GM19035 (cell line): ENCODE data around the gene OPCML.

Source experiments
- ATAC-seq: cut with Tn5 transposase; IDR thresholded peaks from one replicate; pipeline ENCODE4 v1.9.1; 2021; ENCODE audit not compliant: unreplicated experiment

OPCML gene

GRCh38 chr11:133503776-133504175 is 28.5 kb downstream of the OPCML start:
- ATAC-seq = no peak

DNA sequence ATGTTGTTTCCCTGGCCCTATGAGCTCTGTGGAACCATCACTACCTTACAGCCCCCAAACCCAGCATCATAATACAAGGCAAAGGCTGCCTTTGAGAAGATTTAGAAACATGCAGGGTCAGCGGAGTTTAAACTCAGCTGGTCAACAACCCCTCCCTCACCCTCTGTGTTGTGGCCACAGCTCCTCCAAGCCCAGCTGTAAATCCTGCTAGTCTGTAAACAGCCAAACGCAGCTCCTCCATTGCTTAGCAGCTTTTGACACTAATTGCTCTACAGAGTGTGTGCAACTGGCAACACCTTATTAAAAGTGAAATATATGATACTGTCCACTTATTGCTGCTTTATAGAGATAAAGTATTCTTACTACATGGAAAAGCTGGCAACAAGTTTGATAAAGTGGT is 29.1 kb downstream of the OPCML start:
- no peak for ATAC-seq

GRCh38 chr11:133501643-133502539 is 30.4 kb downstream of the OPCML start:
- no peak for ATAC-seq

DNA sequence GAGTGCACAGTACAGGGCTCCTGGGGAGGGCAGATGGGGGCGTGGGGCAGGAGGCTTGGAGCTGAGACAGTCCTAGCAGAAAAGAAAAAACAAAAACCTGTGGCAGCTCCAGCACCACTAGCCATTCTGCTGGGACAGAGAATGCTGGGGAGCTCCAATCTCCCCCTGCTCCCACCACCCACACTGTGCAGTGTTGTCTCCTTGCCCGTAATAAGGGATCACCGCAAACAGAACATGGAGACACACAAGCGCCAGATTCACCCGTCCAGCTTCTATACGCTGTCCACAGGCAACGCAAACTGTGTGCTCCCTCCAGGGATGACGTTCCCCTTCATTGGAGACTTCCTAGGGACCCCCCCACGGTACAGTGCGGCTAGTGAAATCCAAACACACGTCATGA is 31.4 kb downstream of the OPCML start:
- no peak for ATAC-seq

DNA sequence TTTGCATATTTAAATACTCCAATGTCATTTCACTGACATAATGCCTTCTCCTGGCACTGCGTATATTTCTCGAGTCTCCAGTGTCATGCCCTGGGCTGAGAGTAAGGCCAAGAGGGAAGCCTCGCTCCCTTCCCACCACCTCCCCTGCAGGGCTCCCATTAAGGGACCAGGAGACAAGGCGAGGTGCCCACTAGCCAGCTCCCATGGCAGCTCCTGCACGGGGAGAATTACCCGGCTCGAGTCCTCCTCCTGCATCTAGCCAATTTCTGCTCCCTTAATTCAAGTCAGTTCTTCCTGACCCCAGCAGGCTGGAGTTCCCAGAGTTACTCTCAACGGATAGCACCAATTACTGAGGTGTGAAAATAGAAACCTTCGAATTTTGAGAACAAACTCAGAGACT is 31.9 kb downstream of the OPCML start:
- ATAC-seq = no peak

DNA sequence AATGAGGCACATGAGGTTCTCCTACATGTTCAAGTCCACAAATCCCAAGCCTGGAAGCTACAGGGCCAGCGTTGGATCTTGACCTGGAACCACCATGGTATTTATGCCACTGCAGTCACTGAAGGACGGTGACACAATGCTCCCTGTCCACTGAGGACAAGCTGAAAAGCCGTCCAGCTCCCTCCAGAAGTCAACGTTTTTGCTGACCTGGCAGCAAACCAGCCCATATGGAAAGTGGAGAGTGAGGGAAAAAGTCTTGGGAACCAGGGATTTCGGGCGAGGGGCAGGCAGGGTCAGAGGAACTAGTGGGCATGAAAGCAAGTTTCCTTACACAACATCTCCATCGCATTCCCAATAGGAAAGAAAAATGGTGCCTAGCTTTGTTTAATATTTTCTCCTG is 33.3 kb downstream of the OPCML start:
- no peak for ATAC-seq

- ATAC-seq = no peak
Observed at GRCh38 chr11:133497477-133498140, 34.7 kb downstream of the OPCML start.

DNA sequence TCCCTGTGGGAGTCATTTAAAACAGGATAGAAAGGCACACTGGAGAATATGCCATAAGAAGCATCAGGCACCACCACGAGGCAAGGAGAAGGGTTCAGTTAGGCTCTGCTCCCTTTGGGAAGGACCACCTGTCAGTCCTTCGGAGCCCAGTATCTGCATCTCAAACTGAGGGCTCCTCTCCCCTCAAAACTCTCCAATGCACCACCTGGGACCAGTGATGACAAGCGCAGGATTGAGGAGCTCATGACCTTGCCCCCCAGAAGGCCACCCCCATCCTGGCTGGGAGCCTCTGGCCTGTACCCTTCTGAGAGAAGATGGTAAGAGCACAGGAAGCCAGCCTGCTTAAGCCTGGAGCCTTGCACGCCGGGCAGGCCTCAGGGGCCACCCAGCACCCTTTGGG is 39.4 kb downstream of the OPCML start:
- ATAC-seq = no peak

DNA sequence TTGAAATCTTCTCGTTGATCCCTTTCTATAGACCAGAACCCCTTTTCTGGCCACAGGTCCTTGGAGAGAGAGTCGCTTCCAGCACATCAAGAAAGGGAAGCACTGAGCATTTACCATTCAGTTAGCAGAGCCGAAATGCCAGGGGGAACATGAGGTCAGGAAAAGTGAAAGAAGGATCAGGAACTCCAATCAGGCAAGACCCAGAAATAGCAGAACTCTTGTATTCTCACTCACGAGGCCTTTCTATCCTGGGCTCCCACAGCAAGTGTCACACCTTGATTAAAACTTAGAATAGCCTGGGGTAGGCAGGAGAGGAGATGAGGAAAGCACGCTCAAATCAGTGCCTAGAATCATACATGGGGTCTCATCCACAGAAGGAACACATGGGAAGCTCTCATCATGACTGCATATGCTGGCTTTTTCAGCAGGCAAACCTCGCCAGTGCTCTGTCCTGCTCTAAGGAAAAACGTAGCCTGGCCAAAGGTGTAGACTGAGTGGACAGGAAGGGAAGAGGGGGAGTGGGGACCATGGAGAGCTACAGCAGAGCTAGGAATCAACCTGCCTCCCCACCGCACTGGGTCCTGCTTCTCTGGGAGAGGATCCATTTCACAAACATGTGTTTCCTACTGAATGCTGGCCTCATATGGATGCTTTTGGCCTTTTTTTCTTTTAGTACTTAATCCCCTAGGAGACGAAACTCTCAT is 40.5 kb downstream of the OPCML start:
- ATAC-seq = no peak

- no peak for ATAC-seq
Observed at GRCh38 chr11:133480722-133481121, 51.6 kb downstream of the OPCML start.

GRCh38 chr11:133479209-133479608 is 53.1 kb downstream of the OPCML start:
- no peak for ATAC-seq

DNA sequence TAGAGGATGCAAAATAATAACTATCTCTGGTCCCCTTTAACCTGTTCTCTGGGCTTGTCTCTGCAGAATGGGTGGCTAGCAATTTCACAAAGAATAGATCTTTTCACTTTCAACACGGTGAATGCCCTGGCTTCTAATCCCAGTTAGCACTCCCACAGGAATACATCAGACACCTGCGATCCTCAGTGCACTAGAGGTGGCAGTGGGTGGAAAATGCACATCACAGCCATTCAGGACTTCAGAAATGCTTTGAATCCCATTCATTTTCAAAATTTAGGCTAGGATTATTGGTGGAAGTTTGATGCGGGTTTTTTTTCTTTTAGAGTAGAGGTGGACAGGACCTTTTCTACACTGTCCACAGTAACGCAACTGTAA is 55.1 kb downstream of the OPCML start:
- ATAC-seq = no peak

DNA sequence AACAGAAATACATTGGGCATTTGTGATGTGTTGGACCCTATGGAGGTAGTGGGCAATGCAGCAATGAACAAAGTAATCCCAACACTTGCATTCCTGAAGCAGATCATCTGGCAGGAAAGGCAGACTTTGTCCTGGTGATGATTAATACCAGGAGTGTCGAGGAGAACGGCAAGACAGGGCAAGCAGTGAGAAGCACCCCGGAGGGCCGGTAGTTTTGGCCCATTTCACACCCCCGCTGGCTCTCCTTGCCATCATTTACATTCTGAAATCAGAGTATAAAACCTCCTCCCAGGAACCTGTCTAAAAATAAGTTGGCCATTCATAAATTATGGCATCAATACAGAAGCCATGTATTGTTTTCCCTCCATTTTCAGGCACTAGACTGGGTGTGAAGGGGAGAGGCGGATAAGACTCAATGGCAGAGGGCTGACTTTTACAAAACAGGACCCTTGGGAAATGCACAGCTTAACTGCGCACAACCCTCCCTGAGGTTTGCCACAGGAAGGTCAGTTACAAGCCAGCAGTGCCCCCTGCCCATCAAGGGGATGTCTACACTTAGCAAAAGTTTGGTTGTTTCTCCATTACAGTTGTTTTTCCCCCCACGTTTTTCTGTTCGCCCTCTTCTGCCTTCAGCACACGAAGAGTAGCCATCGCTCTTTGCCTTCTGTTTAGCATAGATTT is 55.6 kb downstream of the OPCML start:
- no peak for ATAC-seq

DNA sequence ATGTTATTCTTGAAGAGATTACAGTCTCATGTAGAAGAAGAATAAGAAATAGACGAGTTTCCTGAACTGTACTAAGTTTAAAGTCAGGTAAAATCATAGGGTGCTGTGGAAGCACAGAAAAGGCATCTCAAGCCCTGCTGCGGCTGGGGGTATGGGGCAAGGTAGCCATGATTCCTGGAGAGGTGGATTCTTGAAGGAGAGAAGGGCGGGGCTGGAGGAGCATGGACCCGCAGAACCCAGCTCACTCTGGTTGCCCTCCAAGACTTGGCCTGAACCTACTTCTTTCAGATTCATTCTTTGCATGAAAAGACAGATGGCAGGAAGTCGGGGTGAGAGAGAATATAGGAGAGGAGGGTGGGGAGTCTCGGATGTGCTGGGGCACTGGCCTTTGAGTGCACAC is 57.8 kb downstream of the OPCML start:
- no peak for ATAC-seq

GRCh38 chr11:133467686-133468085 is 64.6 kb downstream of the OPCML start:
- no peak for ATAC-seq

GRCh38 chr11:133443206-133443747 is 89.0 kb downstream of the OPCML start:
- ATAC-seq = no peak

GRCh38 chr11:133441964-133442660 is 90.2 kb downstream of the OPCML start:
- no peak for ATAC-seq

GRCh38 chr11:133425992-133426391 is 106.3 kb downstream of the OPCML start:
- no peak for ATAC-seq

DNA sequence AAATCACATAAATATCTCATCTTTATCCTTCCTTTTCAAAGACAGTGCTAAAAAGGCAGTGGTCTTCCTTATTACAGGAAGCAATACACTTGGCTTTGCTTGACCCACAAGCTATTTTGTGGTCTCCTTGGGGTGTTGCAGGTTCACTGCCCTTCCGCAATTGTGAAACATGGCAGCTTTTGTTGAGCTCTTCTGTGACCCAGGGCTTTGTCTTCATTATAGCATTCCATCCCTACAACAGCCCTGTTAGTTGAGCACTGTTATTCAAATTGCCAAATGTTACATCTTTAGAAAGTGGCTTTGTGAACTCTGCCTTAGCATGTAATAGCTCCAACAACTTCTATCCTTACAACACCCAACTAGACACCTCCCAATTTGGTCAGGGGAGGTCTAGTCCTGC is 107.1 kb downstream of the OPCML start:
- no peak for ATAC-seq

GRCh38 chr11:133418218-133418617 is 114.1 kb downstream of the OPCML start:
- no peak for ATAC-seq
